ENCODE results near the gene GPHN.

Gene GPHN

GRCh38 chr14:67133144-67133543 is 625.2 kb downstream of the GPHN start:
- Histone ChIP-seq H3K4me1 (ENCODE audit: insufficient read depth, low read length, severe bottlenecking) (no peaks in the 10 kb centered on the region), H3F3A (ENCODE audit: insufficient read depth, low read length) (no peaks in the 10 kb centered on the region), H3K4me3 (ENCODE audit: low read depth, low read length, poor library complexity, severe bottlenecking) (no peak overlapping the region), H3K9me2 (ENCODE audit: low read depth, low read length) (no peaks in the 10 kb centered on the region), H3K27ac (ENCODE audit: low read depth, low read length, poor library complexity, severe bottlenecking) (no peak overlapping the region), H3K9me3 (ENCODE audit: low read length) (no peaks in the 10 kb centered on the region), H2AFZ (ENCODE audit: low read length) (no peak overlapping the region), H3K36me3 (ENCODE audit: insufficient read depth, low read length) (no peaks in the 10 kb centered on the region), H3K27me3 (ENCODE audit: insufficient read depth, low read length) (no peaks in the 10 kb centered on the region), H4K20me1 (ENCODE audit: insufficient read depth, low read length) (no peaks in the 10 kb centered on the region), H3K4me2 (ENCODE audit: low read length) (no peak overlapping the region), H3K9ac (ENCODE audit: low read length) (no peak overlapping the region), H3K79me2 (ENCODE audit: insufficient read depth, low read length) (no peaks in the 10 kb centered on the region)
- no peak for TF ChIP-seq EZH2 (IDR thresholded peaks at IDR 0.05; ENCODE audit: borderline replicate concordance, low read length)
- TF ChIP-seq, protein P1, sequence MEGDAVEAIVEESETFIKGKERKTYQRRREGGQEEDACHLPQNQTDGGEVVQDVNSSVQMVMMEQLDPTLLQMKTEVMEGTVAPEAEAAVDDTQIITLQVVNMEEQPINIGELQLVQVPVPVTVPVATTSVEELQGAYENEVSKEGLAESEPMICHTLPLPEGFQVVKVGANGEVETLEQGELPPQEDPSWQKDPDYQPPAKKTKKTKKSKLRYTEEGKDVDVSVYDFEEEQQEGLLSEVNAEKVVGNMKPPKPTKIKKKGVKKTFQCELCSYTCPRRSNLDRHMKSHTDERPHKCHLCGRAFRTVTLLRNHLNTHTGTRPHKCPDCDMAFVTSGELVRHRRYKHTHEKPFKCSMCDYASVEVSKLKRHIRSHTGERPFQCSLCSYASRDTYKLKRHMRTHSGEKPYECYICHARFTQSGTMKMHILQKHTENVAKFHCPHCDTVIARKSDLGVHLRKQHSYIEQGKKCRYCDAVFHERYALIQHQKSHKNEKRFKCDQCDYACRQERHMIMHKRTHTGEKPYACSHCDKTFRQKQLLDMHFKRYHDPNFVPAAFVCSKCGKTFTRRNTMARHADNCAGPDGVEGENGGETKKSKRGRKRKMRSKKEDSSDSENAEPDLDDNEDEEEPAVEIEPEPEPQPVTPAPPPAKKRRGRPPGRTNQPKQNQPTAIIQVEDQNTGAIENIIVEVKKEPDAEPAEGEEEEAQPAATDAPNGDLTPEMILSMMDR (IDR thresholded peaks at IDR 0.05; ENCODE audit: low read length), result no peak

DNA sequence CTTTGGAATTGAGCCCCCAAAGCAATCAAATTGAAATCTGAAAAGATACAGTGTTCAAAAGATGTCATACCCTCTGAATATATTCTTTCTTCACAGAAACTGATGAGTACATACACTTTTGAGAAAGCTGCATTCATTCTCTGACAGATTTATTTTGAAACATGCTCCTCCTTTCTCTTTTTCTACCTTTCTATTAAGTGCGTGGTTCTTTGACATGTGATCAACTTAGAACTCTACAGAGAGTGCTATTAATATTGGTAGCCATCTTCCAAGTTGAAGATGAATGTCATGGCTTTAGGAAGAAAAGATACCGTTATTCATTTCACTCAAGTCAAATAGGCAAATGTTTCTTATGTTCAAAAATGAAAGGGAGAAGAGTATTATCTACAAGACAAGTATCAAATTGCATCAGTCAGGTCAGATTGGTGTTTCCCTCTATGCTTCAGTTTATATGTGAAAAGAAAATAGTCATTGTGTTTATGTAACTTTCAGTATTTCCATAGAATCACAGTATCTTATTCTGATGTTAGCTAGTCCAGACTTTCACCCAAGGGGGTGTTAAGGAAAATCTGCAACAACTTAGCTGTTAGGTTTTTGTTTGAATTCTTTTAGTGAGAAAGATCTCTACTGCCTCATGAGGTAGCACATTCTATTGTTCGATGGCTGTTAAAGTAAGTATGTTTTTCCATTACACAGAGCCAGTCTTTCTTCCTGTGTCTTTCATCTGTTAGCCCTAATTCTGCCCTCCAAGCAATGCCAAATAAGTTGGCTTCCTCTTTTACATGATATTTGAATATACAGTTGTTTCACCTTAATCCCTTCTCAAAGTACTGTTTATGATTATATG is 625.9 kb downstream of the GPHN start:
- no peaks in the 10 kb centered on the region for H3F3A ChIP-seq (ENCODE audit: insufficient read depth, low read length)
- no peaks in the 10 kb centered on the region for H3K36me3 ChIP-seq (ENCODE audit: insufficient read depth, low read length)
- H3K79me2 ChIP-seq (ENCODE audit: insufficient read depth, low read length), result no peaks in the 10 kb centered on the region
- H3K9me3 ChIP-seq (ENCODE audit: low read length), result no peaks in the 10 kb centered on the region
- no peak for TF ChIP-seq EZH2 (IDR thresholded peaks at IDR 0.05; ENCODE audit: borderline replicate concordance, low read length)
- TF ChIP-seq, protein P1 (IDR thresholded peaks at IDR 0.05; ENCODE audit: low read length), result no peak
- no peaks in the 10 kb centered on the region for H3K4me1 ChIP-seq (ENCODE audit: insufficient read depth, low read length, severe bottlenecking)
- no peaks in the 10 kb centered on the region for H3K27me3 ChIP-seq (ENCODE audit: insufficient read depth, low read length)
- no peak overlapping the region for H2AFZ ChIP-seq (ENCODE audit: low read length)
- H3K4me2 ChIP-seq (ENCODE audit: low read length), result no peak overlapping the region
- no peaks in the 10 kb centered on the region for H4K20me1 ChIP-seq (ENCODE audit: insufficient read depth, low read length)
- H3K9ac ChIP-seq (ENCODE audit: low read length), result no peak overlapping the region
- no peak overlapping the region for H3K27ac ChIP-seq (ENCODE audit: low read depth, low read length, poor library complexity, severe bottlenecking)
- H3K4me3 ChIP-seq (ENCODE audit: low read depth, low read length, poor library complexity, severe bottlenecking), result no peak overlapping the region
- no peaks in the 10 kb centered on the region for H3K9me2 ChIP-seq (ENCODE audit: low read depth, low read length)

- Histone ChIP-seq H3K9me3 (ENCODE audit: low read length) (no peaks in the 10 kb centered on the region), H3K36me3 (ENCODE audit: insufficient read depth, low read length) (no peaks in the 10 kb centered on the region), H3K4me3 (ENCODE audit: low read depth, low read length, poor library complexity, severe bottlenecking) (no peak overlapping the region), H4K20me1 (ENCODE audit: insufficient read depth, low read length) (no peaks in the 10 kb centered on the region), H3F3A (ENCODE audit: insufficient read depth, low read length) (no peaks in the 10 kb centered on the region), H3K4me1 (ENCODE audit: insufficient read depth, low read length, severe bottlenecking) (no peaks in the 10 kb centered on the region), H3K79me2 (ENCODE audit: insufficient read depth, low read length) (no peaks in the 10 kb centered on the region), H3K4me2 (ENCODE audit: low read length) (no peak overlapping the region), H2AFZ (ENCODE audit: low read length) (no peak overlapping the region), H3K27me3 (ENCODE audit: insufficient read depth, low read length) (no peaks in the 10 kb centered on the region), H3K9me2 (ENCODE audit: low read depth, low read length) (no peaks in the 10 kb centered on the region), H3K9ac (ENCODE audit: low read length) (no peak overlapping the region), H3K27ac (ENCODE audit: low read depth, low read length, poor library complexity, severe bottlenecking) (no peak overlapping the region)
- TF ChIP-seq EZH2 (IDR thresholded peaks at IDR 0.05; ENCODE audit: borderline replicate concordance, low read length), result no peak
- TF ChIP-seq, protein P1 (IDR thresholded peaks at IDR 0.05; ENCODE audit: low read length), result peak; percentile 35
Measured at GRCh38 chr14:67137744-67138371, 629.9 kb downstream of the GPHN start.
